DOHH2 (cell line): ENCODE measurements around the gene ROBO1.

Experiments
- CTCF ChIP-seq: fragments of 200-600 bp; sonication (generic); IDR thresholded peaks from one replicate; pipeline ENCODE4 v1.5.1; 2014; ENCODE audit warnings: antibody characterized with exemption, mild to moderate bottlenecking, low read depth, low read length; ENCODE audit not compliant: poor library complexity, severe bottlenecking
- EZH2phosphoT487 ChIP-seq: fragments of 200-600 bp; sonication (generic); IDR thresholded peaks from 2 replicates; pipeline ENCODE4 v1.6.1; 2017; ENCODE audit warnings: borderline replicate concordance, mild to moderate bottlenecking, antibody characterized with exemption, low read length, moderate library complexity, mixed read lengths

- TF ChIP-seq CTCF (no peak), EZH2phosphoT487 (no peak)
Observed at GRCh38 chr3:79480746-79481145, 287.1 kb downstream of the ROBO1 start.
